ENCODE measurements around the gene ALG12.

Gene ALG12

DNA sequence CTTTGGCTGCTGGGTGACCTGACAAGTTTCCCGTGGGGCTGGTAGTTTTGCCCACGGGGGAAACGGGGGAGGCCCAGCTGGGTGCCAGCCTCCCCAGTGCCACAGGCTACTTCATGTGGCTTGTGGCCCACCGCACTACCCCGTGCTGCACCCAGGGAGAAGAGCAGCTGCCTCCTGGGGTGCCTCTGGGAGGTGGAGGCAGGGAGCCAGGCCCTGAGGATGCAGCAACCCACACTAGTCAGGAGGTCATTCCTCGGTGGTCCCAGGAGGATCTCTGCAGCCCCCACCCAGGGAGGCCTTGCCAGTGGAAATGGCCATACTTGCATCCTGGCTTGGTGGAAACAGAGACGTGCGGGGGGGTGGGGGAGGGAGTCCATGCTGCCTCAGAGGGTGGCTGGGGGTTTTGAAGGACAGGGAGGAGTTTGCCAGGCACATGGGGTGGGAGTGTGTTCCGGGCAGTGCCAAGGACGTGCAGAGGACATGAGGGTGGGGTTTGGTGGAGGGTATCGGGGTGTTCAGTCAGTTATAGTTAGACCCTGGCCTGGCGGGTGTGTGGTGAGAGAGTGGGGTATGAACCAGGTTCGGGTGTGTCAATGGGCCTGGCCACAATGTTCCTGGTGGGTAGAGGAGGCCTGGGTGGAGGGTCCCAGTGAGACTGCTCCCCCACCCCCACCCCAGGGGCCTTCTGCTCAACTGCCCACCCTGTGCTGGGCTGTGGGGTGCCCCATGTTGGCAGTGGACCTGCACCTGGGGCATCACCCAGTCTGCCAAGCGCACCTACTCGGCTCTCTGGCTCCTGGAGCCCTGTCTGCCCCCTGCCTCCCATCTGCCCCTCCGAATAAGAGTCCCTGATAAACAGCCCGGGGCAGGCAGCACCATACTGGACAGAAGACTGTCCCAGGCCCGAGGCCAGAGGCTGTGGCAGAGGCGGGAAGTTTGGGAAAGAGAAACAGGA is 46.2 kb upstream of the ALG12 start:
- H3K4me3 ChIP-seq (ENCODE audit: low read length), result no peak overlapping the region
- no peak for DNase-seq (ENCODE audit: low read depth)
- TF ChIP-seq, protein P1, sequence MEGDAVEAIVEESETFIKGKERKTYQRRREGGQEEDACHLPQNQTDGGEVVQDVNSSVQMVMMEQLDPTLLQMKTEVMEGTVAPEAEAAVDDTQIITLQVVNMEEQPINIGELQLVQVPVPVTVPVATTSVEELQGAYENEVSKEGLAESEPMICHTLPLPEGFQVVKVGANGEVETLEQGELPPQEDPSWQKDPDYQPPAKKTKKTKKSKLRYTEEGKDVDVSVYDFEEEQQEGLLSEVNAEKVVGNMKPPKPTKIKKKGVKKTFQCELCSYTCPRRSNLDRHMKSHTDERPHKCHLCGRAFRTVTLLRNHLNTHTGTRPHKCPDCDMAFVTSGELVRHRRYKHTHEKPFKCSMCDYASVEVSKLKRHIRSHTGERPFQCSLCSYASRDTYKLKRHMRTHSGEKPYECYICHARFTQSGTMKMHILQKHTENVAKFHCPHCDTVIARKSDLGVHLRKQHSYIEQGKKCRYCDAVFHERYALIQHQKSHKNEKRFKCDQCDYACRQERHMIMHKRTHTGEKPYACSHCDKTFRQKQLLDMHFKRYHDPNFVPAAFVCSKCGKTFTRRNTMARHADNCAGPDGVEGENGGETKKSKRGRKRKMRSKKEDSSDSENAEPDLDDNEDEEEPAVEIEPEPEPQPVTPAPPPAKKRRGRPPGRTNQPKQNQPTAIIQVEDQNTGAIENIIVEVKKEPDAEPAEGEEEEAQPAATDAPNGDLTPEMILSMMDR (conservative IDR thresholded peaks at IDR 0.05; ENCODE audit: low read depth, low read length), result no peak

DNA sequence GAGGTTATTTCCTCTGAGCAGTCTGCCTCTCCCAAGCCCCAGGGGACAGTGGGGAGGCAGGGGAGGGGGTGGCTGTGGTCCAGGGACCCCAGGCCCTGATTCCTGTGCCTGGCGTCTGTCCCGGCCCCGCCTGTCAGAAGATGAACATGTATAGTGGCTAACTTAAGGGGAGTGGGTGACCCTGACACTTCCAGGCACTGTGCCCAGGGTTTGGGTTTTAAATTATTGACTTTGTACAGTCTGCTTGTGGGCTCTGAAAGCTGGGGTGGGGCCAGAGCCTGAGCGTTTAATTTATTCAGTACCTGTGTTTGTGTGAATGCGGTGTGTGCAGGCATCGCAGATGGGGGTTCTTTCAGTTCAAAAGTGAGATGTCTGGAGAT is 45.4 kb upstream of the ALG12 start:
- DNase-seq (ENCODE audit: low read depth), result no peak
- TF ChIP-seq, protein P1 (conservative IDR thresholded peaks at IDR 0.05; ENCODE audit: low read depth, low read length), result no peak
- H3K4me3 ChIP-seq (ENCODE audit: low read length), result peak overlapping the region; percentile 19

DNA sequence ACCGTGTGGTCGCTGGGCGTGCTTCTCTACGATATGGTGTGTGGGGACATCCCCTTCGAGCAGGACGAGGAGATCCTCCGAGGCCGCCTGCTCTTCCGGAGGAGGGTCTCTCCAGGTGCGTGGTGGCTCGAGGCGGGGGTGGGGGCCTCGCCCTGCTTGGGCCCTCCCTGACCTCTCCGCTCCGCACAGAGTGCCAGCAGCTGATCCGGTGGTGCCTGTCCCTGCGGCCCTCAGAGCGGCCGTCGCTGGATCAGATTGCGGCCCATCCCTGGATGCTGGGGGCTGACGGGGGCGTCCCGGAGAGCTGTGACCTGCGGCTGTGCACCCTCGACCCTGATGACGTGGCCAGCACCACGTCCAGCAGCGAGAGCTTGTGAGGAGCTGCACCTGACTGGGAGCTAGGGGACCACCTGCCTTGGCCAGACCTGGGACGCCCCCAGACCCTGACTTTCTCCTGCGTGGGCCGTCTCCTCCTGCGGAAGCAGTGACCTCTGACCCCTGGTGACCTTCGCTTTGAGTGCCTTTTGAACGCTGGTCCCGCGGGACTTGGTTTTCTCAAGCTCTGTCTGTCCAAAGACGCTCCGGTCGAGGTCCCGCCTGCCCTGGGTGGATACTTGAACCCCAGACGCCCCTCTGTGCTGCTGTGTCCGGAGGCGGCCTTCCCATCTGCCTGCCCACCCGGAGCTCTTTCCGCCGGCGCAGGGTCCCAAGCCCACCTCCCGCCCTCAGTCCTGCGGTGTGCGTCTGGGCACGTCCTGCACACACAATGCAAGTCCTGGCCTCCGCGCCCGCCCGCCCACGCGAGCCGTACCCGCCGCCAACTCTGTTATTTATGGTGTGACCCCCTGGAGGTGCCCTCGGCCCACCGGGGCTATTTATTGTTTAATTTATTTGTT is 44.8 kb upstream of the ALG12 start:
- no peak for DNase-seq (ENCODE audit: low read depth)
- peak overlapping the region; percentile 77 for H3K4me3 ChIP-seq (ENCODE audit: low read length)
- TF ChIP-seq, protein P1 (conservative IDR thresholded peaks at IDR 0.05; ENCODE audit: low read depth, low read length), result no peak

DNA sequence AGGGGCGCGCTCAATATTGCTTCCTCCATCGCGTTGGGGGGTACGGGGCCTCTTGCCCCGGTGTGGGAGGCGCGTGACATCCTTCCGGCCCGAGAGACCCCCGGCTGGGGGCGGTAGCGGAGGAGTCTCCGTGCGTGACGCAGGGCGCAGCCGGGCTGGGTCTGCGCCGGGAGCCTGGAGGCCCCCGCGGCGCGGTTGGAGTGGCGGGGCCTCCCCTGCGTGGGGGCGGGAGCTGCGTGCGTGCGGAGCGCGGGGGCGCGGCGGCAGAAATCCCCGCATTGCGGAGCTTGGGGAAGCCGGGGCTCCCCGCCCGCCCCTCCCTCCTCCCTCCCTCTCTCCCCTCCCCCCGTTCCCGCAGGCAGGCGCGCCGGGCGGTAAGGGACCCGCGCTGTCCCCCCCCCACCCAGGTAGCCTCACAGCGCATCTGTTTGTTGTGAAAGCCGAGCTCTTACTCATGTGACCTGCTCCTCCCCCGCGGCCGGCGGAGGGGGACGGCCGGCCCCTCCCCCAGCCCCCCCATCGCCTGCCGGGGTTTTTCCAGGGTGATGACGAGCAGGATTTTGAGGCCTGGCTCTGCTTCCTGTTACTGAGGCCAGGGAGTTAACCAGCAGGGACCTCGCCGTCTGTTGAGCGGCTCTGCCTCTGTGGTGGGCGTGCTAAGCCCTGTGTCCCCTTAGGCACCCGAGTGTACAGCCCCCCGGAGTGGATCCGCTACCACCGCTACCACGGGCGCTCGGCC is 43.9 kb upstream of the ALG12 start:
- H3K4me3 ChIP-seq (ENCODE audit: low read length), result peak overlapping the region; percentile 77
- DNase-seq (ENCODE audit: low read depth), result peak; percentile 56
- TF ChIP-seq, protein P1 (conservative IDR thresholded peaks at IDR 0.05; ENCODE audit: low read depth, low read length), result no peak

DNA sequence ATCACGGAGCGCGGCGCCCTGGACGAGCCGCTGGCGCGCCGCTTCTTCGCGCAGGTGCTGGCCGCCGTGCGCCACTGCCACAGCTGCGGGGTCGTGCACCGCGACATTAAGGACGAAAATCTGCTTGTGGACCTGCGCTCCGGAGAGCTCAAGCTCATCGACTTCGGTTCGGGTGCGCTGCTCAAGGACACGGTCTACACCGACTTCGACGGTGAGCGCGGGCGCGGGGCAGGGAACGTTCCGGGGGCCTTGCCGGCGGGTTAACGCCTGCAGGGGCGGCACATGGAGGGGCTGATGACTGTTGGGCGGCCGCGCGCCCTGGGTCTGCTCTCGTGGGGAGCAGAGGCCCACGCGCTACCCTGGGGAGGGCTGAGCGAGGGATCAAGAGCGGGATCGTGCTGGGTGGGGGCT is 43.4 kb upstream of the ALG12 start:
- no peak for DNase-seq (ENCODE audit: low read depth)
- H3K4me3 ChIP-seq (ENCODE audit: low read length), result peak overlapping the region; percentile 77
- TF ChIP-seq, protein P1 (conservative IDR thresholded peaks at IDR 0.05; ENCODE audit: low read depth, low read length), result no peak

DNA sequence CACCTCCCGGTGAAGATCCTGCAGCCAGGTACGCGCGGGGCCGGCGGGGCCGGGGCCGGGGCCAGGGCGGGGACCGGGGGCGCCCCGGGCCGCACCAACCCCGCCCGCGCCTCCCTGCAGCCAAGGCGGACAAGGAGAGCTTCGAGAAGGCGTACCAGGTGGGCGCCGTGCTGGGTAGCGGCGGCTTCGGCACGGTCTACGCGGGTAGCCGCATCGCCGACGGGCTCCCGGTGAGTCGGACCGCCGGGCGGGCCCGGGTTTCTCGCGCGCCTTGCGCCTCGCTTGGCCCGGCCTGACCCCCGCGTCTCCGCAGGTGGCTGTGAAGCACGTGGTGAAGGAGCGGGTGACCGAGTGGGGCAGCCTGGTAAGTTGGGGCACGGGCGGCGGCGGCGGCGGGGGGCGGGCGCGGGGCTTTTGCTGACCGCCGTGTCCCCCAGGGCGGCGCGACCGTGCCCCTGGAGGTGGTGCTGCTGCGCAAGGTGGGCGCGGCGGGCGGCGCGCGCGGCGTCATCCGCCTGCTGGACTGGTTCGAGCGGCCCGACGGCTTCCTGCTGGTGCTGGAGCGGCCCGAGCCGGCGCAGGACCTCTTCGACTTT is 42.9 kb upstream of the ALG12 start:
- TF ChIP-seq, protein P1 (conservative IDR thresholded peaks at IDR 0.05; ENCODE audit: low read depth, low read length), result no peak
- H3K4me3 ChIP-seq (ENCODE audit: low read length), result peak overlapping the region; percentile 77
- DNase-seq (ENCODE audit: low read depth), result no peak
